Gastrocnemius medialis (tissue), 4 donors: ENCODE data around the gene ONECUT3.

Source experiments
- CTCF ChIP-seq, 5 experiments: fragments of 450-650 bp in 3 of 5; fragments of 200-600 bp in 2 of 5; sonication (generic) in 2 of 5; IDR thresholded peaks in 4 of 5; conservative IDR thresholded peaks in 1 of 5; 1 replicate in 4 of 5; 2 replicates in 1 of 5; pipeline ENCODE4 v1.5.1; 2016 to 2019; ENCODE audit warnings: antibody characterized with exemption in 5 of 5, mild to moderate bottlenecking in 3 of 5, moderate library complexity in 3 of 5
- POLR2A ChIP-seq, 2 donors: fragments of 450-650 bp; IDR thresholded peaks; one replicate each; pipeline ENCODE4 v1.6.1; 2017; ENCODE audit warnings: antibody characterized with exemption in 2 of 2, mild to moderate bottlenecking in 2 of 2, moderate library complexity in 2 of 2

DNA sequence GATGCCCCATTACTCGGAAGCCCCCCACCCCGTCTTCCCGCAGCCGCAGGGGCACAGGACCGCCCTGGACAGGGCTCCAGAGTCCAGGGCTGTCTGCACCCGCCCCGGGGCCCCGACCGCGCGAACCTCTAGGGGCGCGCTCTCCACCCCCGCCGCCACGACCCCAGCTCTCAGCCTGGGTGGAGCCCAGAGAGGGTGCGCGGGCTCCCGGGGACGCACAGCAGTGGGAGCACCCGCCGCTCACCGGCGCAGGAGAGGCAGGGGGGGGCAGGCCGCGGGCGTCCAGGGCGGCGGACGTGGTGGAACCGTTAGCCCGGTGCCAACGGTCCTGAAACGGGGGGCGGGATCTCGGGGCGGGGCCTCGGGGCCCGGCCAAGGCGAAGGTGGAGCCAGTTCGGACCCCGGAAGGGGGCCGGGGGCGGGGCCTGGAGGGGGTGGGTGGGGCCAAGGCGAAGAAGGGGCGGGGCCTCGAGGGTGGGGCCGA is 58.7 kb downstream of the ONECUT3 start, which contains the start of gene ATP8B3:
- TF ChIP-seq CTCF (IDR thresholded peaks at IDR 0.05 in 4 of 5, conservative IDR thresholded peaks at IDR 0.05 in 1 of 5) (peak in 1 of 5 experiments; percentile 22), POLR2A (IDR thresholded peaks at IDR 0.05) (no peak)
